ENCODE data around the gene RAB25.

RAB25 gene

GRCh38 chr1:156052862-156053767 lies 7.8 kb upstream of the RAB25 start (continued):
- TF ChIP-seq ZNF391 (tag by site-specific recombination; IDR thresholded peaks at IDR 0.05; ENCODE audit: borderline replicate concordance, low read depth) (peak; percentile 86; the same call in 1 of the 2 replicates), ZNF830 (tag by site-specific recombination; IDR thresholded peaks at IDR 0.05; ENCODE audit: low read depth) (no peak), ZBTB48 (tag by site-specific recombination; IDR thresholded peaks at IDR 0.05) (peak; percentile 52), ZNF394 (tag by site-specific recombination; IDR thresholded peaks at IDR 0.05; ENCODE audit: borderline replicate concordance) (peak; percentile 18; the same call in 1 of the 2 replicates), ZNF792 (tag by site-specific recombination; IDR thresholded peaks at IDR 0.05) (peak; percentile 97), ZXDB (tag by site-specific recombination; IDR thresholded peaks at IDR 0.05) (peak; percentile 31; the same call in 1 of the 2 replicates), KLF9 (tag by site-specific recombination; IDR thresholded peaks at IDR 0.05; ENCODE audit: low read depth) (peak; percentile 90), KLF17 (tag by site-specific recombination; IDR thresholded peaks at IDR 0.05) (peak; percentile 56), GLIS2 (tag by site-specific recombination; IDR thresholded peaks at IDR 0.05) (peak; percentile 92), ZSCAN16 (tag by site-specific recombination; IDR thresholded peaks at IDR 0.05) (no peak), OSR2 (tag by site-specific recombination; IDR thresholded peaks at IDR 0.05) (no peak), ZNF341 (tag by site-specific recombination; IDR thresholded peaks at IDR 0.05; ENCODE audit: low read depth) (peak; percentile 45; the same call in 1 of the 2 replicates), ZNF664 (tag by site-specific recombination; IDR thresholded peaks at IDR 0.05) (peak; percentile 100), ZBTB17 (tag by site-specific recombination; IDR thresholded peaks at IDR 0.05) (peak; percentile 72), ZNF600 (tag by site-specific recombination; IDR thresholded peaks at IDR 0.05) (0 out of 2 replicates have a peak, but pooled peaks have one; percentile 23), GFI1B (tag by site-specific recombination; IDR thresholded peaks at IDR 0.05) (0 out of 2 replicates have a peak, but pooled peaks have one; percentile 5), ZSCAN5A (tag by site-specific recombination; IDR thresholded peaks at IDR 0.05) (peak; percentile 38; the same call in 1 of the 2 replicates), KLF7 (tag by site-specific recombination; IDR thresholded peaks at IDR 0.05; ENCODE audit: borderline replicate concordance) (0 out of 2 replicates have a peak, but pooled peaks have one; percentile 15), KLF16 (tag by site-specific recombination; IDR thresholded peaks at IDR 0.05) (peak; percentile 78), ZFHX2 (tag by site-specific recombination; conservative IDR thresholded peaks at IDR 0.05) (peak; percentile 77), ZSCAN30 (tag by site-specific recombination; IDR thresholded peaks at IDR 0.05) (no peak), PATZ1 (tag by site-specific recombination; IDR thresholded peaks at IDR 0.05) (peak; percentile 99), EGR2 (tag by site-specific recombination; IDR thresholded peaks at IDR 0.05; ENCODE audit: low read depth) (peak; percentile 60), CTCF (tag by site-specific recombination; IDR thresholded peaks at IDR 0.05) (peak; percentile 91), SP7 (tag by site-specific recombination; IDR thresholded peaks at IDR 0.05) (peak; percentile 55), ZNF585B (tag by site-specific recombination; IDR thresholded peaks at IDR 0.05) (no peak), WT1 (tag by site-specific recombination; IDR thresholded peaks at IDR 0.05) (peak; percentile 50; the same call in 1 of the 2 replicates), ZNF76 (tag by site-specific recombination; IDR thresholded peaks at IDR 0.05; ENCODE audit: borderline replicate concordance, low read depth) (peak; percentile 81; the same call in 1 of the 2 replicates), ZNF561 (tag by site-specific recombination; IDR thresholded peaks at IDR 0.05; ENCODE audit: borderline replicate concordance) (0 out of 2 replicates have a peak, but pooled peaks have one; percentile 23), ZNF366 (tag by site-specific recombination; conservative IDR thresholded peaks at IDR 0.05) (no peak), ZBTB20 (tag by site-specific recombination; IDR thresholded peaks at IDR 0.05) (peak; percentile 78), ZBTB44 (tag by site-specific recombination; IDR thresholded peaks at IDR 0.05) (no peak)

Measured in HEK293 (cell line).